Activated CD8-positive, alpha-beta memory T cell treated with anti-CD3 and anti-CD28 coated beads, Interleukin-2, amount 50 U/mL, for 24 hours (primary cell): ENCODE measurements around the gene SHC3.

Source experiments
- DNase-seq: peaks from one replicate; pipeline ENCODE4 v3.0.0-alpha.2; 2020; ENCODE audit errors: extremely low read depth

Gene SHC3

DNA sequence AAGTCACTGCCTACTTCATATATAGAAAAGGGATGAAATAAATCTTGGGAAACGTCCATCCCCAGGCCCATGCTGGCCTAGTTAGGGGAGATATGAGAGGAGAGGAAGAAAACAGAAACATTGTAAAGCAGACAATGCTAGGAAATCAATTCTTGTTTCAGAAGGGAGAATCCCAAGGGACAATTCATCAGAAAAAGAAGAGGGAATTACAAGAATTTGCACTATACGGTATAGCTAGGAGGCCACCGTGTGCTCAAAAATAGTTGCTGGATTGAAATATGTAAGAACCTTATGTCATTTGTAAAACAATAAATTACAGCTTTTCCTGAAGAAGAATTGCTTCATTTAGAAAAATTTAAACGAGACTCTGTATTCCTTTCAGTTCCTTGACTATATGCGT, 8.3 kb upstream of the SHC3 start:
- no peak for DNase-seq

- DNase-seq, result no peak
Measured at GRCh38 chr9:89185980-89186379, 7.4 kb upstream of the SHC3 start.

DNA sequence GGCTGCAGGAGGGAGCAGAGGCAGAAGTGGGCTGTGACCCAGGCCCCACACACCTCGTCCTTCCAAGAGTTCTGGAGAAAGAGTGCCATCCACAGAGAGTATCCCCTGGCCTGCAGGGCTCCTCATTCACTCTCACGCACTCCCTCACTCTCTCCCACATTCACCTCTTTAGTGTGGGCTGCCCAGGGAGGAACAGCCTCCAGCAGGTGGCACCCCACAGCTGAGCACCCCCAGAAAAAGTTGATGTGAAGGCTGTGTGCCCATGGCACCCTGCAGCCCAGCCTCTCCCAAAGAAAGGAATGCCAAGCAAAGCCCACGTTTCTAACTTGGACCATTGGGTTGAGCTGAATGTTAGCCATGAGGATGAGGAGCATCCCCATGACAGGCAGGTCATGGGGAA, 4.5 kb upstream of the SHC3 start:
- no peak for DNase-seq

- no peak for DNase-seq
Measured at GRCh38 chr9:89182369-89182768, 3.8 kb upstream of the SHC3 start.

DNA sequence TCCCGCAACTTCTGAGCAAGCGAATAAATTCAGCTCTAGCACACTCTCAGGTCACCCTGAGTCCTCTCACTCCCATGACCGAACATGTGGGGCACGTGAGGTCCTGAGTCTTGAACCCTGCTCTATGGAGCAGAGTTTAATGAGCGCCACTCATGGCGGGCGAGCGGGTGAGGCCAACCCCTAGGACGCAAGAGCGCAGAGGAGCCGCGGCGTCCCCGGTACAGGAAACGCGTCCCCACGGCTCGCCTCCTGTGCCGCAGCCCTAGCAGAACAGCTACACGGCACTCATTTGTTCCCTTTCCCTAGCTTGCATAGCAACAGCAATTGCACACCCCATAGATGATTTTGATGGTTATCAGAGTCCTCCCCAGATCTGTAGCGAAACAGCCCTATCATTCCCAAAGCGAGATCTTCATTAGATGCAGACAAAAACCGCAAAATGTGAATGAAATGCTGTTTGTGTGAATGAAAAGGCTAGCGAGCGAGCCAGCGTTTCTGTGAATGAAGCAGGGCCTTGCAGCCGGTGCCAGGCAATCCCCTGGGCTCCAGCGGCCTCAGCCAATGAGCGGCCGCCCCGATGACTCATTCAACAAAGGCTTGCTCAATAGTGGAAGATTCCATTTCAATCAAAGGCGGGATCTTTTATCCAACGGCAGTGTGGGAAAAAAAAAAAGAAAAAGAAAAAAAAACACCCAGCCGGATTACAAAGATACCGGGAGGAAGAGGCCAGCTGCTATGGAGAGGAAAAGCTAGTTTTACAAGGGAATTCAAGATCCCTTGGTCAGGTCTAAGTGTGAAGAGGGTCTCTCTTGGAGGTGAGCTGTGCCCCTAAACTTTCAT, 1.5 kb upstream of the SHC3 start:
- peak; percentile 2 for DNase-seq

DNA sequence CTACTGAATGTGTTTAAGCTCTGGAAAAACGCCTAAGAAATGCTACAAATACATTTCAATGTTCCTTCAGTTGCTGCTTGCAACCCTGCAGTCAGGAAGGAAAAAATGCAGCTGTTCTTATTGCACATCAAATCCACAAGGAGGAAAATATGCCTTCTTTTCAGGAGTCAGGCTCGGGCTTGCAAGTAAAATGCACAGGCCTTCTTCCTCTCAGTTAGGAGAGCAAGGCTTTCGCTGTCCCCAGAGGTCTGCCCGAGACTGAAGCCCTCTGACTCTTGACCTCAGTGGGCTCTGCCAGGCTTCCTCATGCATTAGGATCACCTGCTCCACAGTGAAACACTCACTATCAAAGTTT, 899 bp upstream of the SHC3 start:
- no peak for DNase-seq

DNA sequence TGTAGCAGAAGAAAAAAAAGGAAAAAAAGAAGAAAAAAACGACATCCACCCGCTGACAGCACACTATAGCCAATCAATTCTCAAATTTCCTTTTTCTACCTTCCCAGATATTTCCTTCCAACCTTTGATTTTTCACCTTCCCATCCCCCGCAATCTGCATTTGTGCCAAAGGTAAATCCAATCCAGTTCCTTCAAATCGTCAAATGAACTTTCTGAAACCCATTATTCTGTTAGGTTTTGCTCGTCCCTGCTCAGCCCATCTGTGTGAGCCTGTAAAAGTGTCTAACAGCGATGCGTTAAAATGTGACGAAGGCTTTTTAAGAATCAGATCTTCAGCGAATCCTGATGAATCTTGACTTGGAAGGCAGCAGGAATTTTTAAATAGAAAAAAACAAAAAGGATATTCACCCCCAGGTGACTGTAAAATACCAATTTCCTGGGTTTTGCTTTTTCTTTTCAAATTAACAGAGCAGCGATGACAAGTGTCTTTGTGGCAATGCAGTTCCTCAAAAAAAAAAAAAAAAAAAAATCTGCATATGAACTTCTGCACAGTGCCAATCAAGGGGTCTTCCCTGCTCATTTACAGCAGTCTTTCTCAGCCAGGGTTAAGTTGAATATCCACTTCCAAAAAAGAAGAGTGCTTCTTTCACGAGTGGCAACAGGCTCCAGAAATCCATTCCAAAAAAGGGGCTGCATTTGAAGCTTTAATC, 367 bp upstream of the SHC3 start:
- no peak for DNase-seq

DNA sequence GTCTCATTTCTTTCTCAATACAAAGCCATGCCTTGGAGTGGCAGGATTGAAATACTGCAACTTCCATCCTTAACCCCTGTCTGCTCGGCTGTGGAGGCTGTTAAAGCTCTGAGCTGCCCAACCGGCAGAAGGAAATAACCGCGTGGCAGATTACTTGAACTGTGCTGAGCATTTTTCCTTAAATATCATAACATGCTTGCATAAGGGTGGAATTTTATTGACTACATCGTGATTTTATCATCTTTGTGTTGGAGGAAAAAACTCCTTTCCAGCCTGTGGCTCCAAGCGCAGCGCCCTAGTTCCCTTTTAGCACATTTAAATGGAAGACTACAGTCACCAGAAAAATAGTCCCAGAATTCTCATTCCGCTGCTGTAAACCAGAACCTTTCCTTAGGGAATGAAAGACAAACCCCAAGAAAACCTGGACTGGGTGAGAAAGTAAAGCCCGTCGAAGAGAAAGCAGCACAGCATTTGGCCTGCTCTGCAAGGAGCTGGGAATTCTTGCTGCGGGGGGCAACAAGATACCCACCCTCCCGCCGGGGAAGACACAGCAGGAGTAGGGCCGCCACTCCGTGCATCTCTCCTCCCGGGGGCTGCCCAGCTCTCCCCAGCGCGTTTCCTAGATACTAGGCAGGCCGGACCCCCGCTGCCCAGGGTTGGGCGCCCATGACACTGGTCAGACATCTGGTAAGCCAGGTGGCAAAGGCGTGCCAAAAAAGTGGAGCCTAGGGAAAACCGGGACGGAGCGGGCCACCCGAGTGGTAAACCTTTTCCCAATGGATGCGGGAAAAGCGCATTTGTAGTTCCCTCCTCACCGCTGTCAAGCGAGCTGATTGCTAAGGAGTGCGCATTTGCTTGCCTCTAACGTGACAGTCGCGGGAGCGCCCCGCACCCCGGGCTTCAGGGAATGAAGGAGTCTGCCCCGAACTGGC, 1.3 kb downstream of the SHC3 start:
- no peak for DNase-seq

DNA sequence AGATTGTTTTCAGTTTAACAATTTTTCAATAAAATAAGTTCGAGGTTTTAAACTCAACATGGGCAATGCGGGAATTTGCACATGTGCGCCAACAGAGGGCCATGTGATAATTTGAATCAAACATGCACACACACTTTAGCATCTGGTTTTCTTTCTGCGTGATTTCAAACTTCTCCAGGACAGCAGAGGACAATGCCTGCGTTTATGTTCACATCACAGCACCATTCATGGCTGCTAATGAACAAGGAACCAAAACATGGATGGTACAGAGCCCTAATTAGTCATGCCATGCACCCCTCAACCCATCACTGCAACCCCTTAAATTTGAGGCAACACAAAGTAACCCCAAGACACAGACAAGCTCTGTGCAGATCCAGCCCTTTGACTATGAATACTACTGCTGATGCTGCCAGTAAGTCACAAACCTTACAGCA, 2.8 kb downstream of the SHC3 start:
- DNase-seq, result no peak

- DNase-seq, result no peak
Measured at GRCh38 chr9:89174291-89174690, 4.3 kb downstream of the SHC3 start.

DNA sequence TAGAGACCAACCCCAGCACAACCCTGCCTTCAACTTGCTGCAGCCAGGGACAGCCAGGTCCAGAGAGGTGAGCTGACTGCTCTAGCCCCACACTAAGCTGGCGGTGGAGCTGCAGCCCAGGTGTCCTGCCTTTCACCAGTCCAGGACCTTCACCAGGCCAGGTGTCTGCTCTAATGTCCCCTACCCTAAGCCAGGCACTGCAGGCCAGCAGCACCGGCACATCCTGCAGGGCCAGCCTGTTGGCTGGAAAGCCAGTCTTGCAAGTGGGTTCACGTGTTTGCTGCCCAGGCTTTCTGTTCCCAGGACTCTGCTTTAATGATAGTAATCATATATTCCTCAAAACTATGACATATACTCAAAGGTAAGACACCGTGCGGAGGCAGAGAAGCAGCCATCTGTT, 5.5 kb downstream of the SHC3 start:
- no peak for DNase-seq

GRCh38 chr9:89172398-89172797, 6.2 kb downstream of the SHC3 start:
- no peak for DNase-seq

- DNase-seq, result no peak
Measured at GRCh38 chr9:89171693-89172092, 6.9 kb downstream of the SHC3 start.

- DNase-seq, result no peak
Measured at GRCh38 chr9:89171231-89171630, 7.4 kb downstream of the SHC3 start.

DNA sequence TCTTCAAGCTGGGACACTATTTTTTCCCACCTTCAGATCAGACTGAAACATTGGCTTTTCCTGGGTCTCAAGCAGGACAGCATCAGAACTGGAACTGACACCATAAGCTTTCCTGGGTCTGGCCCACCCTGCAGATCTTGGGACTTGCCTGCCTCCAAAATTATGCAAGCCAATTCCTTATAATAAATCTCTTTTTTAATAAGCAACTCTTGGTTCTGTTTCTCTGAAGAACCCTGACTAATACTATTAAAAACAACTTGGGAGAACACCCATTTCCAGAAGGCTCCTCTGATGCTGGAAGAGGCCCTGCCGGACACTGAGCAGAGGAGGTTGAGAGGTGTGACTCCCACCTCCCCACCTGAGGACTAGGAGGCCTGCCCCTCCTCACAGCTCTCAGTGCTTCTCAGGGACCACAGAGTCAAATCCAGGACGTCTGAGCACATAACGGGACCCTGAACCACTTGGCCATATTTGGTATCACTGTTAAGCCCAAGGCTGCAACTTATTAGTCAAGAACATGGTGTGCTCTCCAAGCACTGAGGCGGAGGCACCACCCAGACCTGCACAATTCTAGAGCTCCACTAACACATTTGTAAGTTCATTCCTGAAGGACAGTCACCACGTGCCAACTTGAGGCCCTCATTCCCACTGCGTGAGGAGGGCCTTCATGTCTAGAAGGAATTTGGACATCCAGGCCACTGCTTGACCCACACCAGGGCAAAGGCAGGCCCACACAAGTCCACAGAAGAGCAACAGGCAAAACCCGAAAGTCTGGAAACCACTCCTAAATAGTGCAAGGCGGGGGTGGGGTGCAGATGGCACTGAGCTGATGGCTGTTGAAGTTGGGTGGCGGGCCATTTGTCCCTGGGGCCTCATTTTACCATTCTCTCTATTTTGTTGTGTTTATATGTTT, 9.5 kb downstream of the SHC3 start:
- no peak for DNase-seq

GRCh38 chr9:89167788-89168187, 10.8 kb downstream of the SHC3 start:
- DNase-seq, result no peak

DNA sequence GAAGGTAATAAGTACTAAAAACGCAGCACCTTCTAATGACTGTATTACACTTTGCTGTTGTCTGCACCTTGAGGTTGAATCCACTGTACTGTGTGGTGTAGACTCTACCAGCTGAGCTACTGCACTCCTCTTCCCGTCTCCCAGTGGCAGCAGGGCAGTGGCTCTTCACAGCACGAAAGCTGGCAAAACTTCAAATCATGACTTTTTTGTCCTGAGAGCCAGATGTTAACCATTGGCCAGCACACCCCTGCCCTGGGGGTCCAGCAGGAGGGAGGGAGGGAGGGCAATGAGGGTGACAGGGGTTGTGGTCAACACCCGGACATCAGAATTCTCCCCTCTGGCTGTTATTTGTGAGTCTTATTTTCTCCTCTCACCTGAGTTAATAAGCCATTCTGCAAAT, 11.8 kb downstream of the SHC3 start:
- DNase-seq, result no peak

GRCh38 chr9:89165880-89166279, 12.7 kb downstream of the SHC3 start:
- DNase-seq, result no peak

- no peak for DNase-seq
Measured at GRCh38 chr9:89165341-89165740, 13.3 kb downstream of the SHC3 start.

- DNase-seq, result no peak
Measured at GRCh38 chr9:89161221-89161620, 17.4 kb downstream of the SHC3 start.

DNA sequence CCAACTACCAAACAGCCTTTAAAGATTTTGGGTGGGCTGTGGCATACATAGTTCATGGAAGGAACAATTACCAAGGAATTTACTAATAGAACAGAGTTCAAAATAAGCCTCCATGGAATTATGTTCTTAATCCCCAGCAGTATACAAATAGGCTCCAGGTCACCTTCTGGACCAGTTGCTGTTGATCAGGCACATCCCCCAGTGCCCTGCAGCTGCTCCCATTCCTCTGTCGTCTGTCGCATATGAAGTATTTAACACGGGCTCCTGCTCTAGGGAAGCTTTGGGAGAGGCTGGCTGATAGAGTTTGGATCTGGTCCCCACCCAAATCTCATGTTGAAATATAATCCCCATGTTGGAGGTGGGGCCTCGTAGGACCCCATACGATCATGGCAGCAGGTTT, 17.8 kb downstream of the SHC3 start:
- no peak for DNase-seq
